KMS-11 (cell line): ENCODE measurements around the gene GOLGA8J.

ENCODE experiments used
- H2AFZ ChIP-seq: fragments of 200-600 bp; sonication (generic); 2 replicates; pipeline ENCODE4 v1.6.1; 2016; ENCODE audit warnings: antibody characterized with exemption, mixed run types, low read depth
- H3K27ac ChIP-seq: fragments of 200-600 bp; sonication (generic); 2 replicates; pipeline ENCODE4 v1.6.1; 2016; ENCODE audit warnings: mild to moderate bottlenecking, mixed run types
- H3K27me3 ChIP-seq: fragments of 200-600 bp; sonication (generic); 2 replicates; pipeline ENCODE4 v1.6.1; 2017; ENCODE audit warnings: mild to moderate bottlenecking, low read depth, mixed run types, moderate library complexity; ENCODE audit not compliant: insufficient read depth
- H3K36me3 ChIP-seq: fragments of 200-600 bp; sonication (generic); 2 replicates; pipeline ENCODE4 v1.6.1; 2017; ENCODE audit warnings: mild to moderate bottlenecking, mixed run types; ENCODE audit not compliant: insufficient read depth
- H3K4me1 ChIP-seq: fragments of 200-600 bp; sonication (generic); 2 replicates; pipeline ENCODE4 v1.6.1; 2016; ENCODE audit warnings: mild to moderate bottlenecking, low read depth, mixed run types; ENCODE audit not compliant: poor library complexity, severe bottlenecking
- H3K4me2 ChIP-seq: fragments of 200-600 bp; sonication (generic); 2 replicates; pipeline ENCODE4 v1.7.0; 2016; ENCODE audit warnings: mild to moderate bottlenecking, mixed run types
- H3K4me3 ChIP-seq: fragments of 200-600 bp; sonication (generic); IDR thresholded peaks from 2 replicates; pipeline ENCODE4 v1.6.1; 2017; ENCODE audit warnings: low read depth, low read length, mixed read lengths; ENCODE audit not compliant: insufficient read depth
- H3K79me2 ChIP-seq: fragments of 200-600 bp; sonication (generic); 2 replicates; pipeline ENCODE4 v1.6.1; 2016; ENCODE audit warnings: low read depth, mixed run types; ENCODE audit not compliant: insufficient read depth
- H3K9ac ChIP-seq: fragments of 200-600 bp; sonication (generic); 2 replicates; pipeline ENCODE4 v1.6.1; 2016; ENCODE audit warnings: mild to moderate bottlenecking, mixed run types
- H4K20me1 ChIP-seq: fragments of 200-600 bp; sonication (generic); 2 replicates; pipeline ENCODE4 v1.6.1; 2016; ENCODE audit warnings: mild to moderate bottlenecking, mixed run types; ENCODE audit not compliant: insufficient read depth
- CTCF ChIP-seq: fragments of 200-600 bp; sonication (generic); conservative IDR thresholded peaks from 2 replicates; pipeline ENCODE4 v1.6.1; 2017; ENCODE audit warnings: low read depth, mild to moderate bottlenecking, antibody characterized with exemption, low read length, moderate library complexity, mixed read lengths

Gene GOLGA8J

DNA sequence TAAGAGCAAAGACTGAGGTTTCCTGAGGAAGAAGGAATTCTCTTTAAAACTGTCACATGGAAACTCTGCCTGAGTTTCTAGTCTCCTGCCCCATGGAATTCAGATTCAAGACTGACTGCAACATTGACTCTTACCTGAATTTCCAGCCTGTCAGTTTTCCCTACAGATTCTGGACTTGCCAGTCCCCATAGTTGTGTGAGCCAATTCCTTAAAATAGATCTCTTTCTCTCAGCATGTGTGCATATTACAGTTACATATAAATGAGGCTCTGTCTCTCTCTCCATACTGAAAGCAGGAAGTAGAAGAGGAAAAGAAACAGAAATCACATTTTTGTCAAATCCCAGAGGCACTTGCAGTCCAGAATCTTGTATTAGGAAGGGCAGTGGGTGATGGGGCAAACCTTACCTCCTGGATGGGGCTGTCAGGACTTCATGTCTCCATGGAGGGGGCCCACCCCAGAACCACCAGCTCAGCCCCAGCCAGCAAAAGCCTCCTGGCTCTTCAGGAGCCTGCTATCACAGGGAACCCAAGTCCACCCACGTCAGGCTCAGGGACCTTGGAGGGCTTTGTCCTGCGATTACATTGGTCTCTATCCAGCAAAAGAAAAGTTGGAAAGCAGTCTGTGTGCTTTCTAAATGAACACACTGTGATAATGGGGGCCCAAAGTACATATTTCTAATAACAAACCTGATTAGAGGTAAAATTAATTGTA, 18.8 kb upstream of the GOLGA8J start:
- no peak overlapping the region for H3K4me2 ChIP-seq
- H3K4me1 ChIP-seq = no peaks in the 10 kb centered on the region
- no peaks in the 10 kb centered on the region for H3K27me3 ChIP-seq
- no peak overlapping the region for H2AFZ ChIP-seq
- no peak overlapping the region for H3K27ac ChIP-seq
- no peaks in the 10 kb centered on the region for H3K79me2 ChIP-seq
- no peak overlapping the region for H3K4me3 ChIP-seq
- no peaks in the 10 kb centered on the region for H3K36me3 ChIP-seq
- no peak overlapping the region for H3K9ac ChIP-seq
- H4K20me1 ChIP-seq = no peaks in the 10 kb centered on the region
- TF ChIP-seq CTCF = no peak

DNA sequence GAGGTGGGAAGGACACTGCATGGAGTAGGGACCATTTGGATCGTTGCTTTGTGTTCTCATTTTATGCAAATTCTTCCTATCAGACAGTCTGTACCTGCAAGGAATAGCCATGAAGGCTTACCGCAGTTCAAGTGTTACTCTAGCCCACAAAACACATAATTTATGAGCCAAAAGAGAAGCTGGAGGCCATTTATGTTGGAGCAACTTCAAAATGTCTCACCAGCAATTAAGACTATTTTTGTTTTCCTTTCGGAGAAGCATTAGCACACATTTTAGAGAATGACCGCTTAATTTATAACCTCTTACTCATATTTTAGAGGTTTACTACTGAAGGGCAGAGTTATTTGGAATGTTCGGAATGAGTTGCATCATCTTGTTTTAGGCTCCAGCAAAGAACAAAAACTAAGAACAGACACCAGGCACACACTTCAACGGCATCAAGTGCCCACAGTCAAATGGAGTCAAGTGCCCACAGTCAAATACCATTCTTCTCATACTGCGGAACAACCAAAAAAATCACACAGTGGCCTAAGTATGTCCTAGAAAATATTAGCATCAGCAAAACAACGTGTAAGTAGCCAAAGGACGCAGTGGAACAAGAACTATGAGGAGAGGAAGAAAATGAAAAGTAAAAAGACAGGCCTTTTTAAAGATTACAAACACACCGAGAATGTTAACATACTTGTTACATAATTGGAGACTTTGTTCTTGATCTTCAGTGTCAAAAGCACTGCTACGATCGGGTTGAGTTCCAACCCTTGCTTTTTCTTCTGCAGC, 17.5 kb upstream of the GOLGA8J start:
- no peak overlapping the region for H2AFZ ChIP-seq
- no peaks in the 10 kb centered on the region for H3K4me1 ChIP-seq
- no peak overlapping the region for H3K4me2 ChIP-seq
- no peaks in the 10 kb centered on the region for H4K20me1 ChIP-seq
- H3K4me3 ChIP-seq = no peak overlapping the region
- no peak overlapping the region for H3K9ac ChIP-seq
- no peak overlapping the region for H3K27ac ChIP-seq
- no peaks in the 10 kb centered on the region for H3K36me3 ChIP-seq
- no peak for TF ChIP-seq CTCF
- H3K79me2 ChIP-seq = no peaks in the 10 kb centered on the region
- no peaks in the 10 kb centered on the region for H3K27me3 ChIP-seq

GRCh38 chr15:30068326-30068725, 14.4 kb upstream of the GOLGA8J start:
- no peak overlapping the region for H3K9ac ChIP-seq
- no peaks in the 10 kb centered on the region for H3K4me1 ChIP-seq
- no peaks in the 10 kb centered on the region for H3K36me3 ChIP-seq
- H3K4me2 ChIP-seq = no peak overlapping the region
- H3K4me3 ChIP-seq = no peak overlapping the region
- H3K27ac ChIP-seq = no peak overlapping the region
- no peaks in the 10 kb centered on the region for H3K27me3 ChIP-seq
- no peaks in the 10 kb centered on the region for H4K20me1 ChIP-seq
- no peak overlapping the region for H2AFZ ChIP-seq
- no peak for TF ChIP-seq CTCF
- H3K79me2 ChIP-seq = no peaks in the 10 kb centered on the region

DNA sequence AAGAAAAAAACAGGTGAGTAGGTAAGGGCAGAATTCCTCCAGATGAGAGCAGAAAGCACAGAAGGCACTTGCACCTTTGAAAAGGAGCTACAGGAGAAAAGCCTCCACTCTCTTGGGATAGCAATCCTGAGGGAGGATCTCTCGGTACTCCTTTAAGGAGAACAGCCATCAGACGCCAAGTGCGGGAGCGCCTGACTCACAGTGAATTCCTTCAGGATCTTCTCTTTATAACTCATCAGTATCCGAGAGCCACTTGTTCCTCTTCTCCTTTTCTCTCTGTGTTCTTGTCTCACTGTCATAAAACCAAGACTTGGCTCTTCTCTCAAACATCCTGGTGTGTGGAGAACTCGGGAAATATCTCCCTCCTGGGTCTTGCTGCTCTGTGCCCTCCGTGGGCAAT, 10.1 kb upstream of the GOLGA8J start:
- Histone ChIP-seq H3K4me2 (no peak overlapping the region), H3K9ac (no peak overlapping the region), H4K20me1 (no peaks in the 10 kb centered on the region), H3K4me1 (no peaks in the 10 kb centered on the region), H3K4me3 (no peak overlapping the region), H3K79me2 (no peaks in the 10 kb centered on the region), H3K27me3 (no peaks in the 10 kb centered on the region), H3K36me3 (no peaks in the 10 kb centered on the region), H3K27ac (no peak overlapping the region), H2AFZ (no peak overlapping the region)
- no peak for TF ChIP-seq CTCF
